Neural progenitor cell (in vitro differentiated cells): Measurements from ENCODE around the gene TRAF4.

Experiments
- CTCF ChIP-seq: fragments of 200-600 bp; sonication (generic); IDR thresholded peaks from 2 replicates; pipeline ENCODE4 v1.5.1; 2017; ENCODE audit warnings: antibody characterized with exemption, mild to moderate bottlenecking
- EZH2 ChIP-seq: fragments of 200-600 bp; sonication (generic); IDR thresholded peaks from 2 replicates; pipeline ENCODE4 v1.6.1; 2017; ENCODE audit warnings: antibody characterized with exemption, mild to moderate bottlenecking, moderate library complexity
- EZH2phosphoT487 ChIP-seq: fragments of 200-600 bp; sonication (generic); IDR thresholded peaks from 2 replicates; pipeline ENCODE4 v1.6.1; 2017; ENCODE audit warnings: antibody characterized with exemption

- no peak for TF ChIP-seq CTCF
- no peak for TF ChIP-seq EZH2
- no peak for TF ChIP-seq EZH2phosphoT487
These were observed 8.0 kb downstream of the TRAF4 start for GRCh38 chr17:28751600-28752366.
